Measurements from ENCODE around the gene GNPDA1.

GNPDA1 gene

DNA sequence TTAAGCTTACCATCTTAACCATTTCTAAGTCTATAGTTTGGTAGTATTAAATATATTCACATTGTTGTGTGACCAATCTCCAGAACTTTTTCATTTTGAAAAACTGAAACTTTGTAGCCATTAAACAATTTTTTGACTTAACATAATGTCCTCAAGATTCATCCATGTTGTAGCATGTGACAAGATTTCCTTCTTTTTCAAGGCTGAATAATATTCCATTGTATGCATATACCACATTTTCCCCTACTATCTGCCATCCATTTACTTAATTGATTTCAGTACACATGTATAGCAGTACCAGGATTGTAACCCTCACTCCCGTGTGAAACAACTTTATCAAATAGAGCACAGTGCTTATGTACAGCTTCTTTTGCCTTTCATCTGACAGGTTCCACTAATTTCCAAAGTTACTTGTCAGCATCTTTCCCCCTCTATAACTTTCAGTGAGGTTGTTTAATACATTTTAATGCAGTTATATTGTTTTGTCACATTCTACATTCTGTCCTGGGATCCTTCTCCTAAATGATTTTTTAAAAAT lies 7.4 kb upstream of the GNPDA1 start:
- no peak for DNase-seq

DNA sequence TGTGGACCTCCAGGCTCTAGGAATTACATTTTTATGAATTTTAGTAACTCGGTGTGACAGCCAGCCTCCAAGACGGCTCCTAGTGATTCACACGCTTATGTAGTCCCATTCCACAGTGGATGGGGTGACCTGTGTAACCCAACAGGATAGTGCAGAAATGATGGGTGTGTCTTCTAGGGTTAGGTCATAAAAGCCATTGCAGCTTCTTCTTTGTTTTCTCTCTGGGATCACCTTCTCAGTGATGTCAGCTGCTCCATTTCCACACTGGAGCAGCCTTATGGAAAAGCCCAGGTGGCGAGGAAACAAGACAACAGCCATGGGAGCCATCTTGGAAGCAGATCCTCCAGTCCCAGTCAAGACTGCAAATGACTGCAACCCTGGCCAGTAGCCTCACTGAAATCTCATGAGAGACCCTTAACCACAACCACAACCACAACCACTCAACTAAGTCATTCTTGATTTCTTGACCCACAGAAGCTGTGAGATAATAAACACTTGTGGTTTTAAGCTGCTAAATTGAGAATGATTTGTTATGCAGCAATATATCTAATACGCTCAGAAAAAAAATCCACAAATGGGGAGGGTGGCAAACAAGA lies 5.1 kb upstream of the GNPDA1 start:
- DNase-seq = peak; percentile 43

DNA sequence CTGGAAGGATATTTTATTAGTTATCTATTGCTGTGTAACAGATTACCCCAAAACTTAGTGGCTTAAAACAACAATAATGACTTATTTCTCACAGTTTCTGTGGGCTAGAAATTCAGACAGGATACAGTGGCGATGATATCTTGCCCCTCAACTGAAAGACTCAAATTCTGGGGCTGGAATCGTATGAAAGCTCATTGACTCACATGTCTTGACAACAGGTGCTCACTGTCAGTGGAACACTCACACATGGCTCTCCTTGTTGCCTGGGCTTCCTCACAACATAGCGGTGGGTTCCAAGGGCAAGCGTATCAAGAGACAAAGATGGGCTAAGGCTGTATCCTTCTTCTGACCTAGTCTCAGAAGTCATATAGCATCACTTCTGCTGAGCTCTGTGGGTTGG lies 3.7 kb upstream of the GNPDA1 start:
- peak; percentile 4 for DNase-seq

DNA sequence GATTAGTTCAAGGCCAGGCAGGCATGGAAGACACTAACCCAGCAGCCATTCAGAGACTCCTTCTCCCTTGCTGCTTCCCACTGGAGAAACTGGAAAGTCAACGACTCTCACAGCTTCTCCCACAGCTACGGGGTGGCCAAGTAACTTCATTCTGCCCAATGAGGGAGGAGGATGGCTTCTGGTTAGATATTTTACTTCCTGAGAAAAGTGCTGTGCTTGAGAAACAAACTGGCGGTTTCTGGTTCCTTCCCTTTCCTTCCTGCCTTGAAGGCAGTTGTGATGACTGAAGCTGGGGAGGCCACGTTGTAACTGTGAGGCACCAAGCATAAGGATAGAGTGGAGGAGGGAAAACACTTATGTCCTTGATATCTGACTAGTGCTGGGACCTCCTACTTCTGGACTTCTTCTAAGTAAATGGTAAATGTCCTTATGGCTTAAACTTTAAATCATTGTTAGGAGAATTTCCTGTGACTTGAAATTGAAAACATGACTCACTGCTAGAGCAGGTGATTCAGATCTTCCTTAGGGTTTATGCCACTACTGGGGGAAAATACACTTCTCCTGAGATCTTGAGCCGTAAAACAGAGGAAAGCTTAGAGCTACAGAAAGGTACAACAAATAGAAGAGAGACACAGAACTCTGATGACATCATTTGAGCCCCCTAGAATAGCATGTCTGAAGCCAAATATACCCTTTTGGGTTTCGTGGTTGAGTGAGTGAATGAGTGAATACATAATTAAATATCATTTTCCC lies 3.1 kb upstream of the GNPDA1 start:
- DNase-seq = peak; percentile 86

DNA sequence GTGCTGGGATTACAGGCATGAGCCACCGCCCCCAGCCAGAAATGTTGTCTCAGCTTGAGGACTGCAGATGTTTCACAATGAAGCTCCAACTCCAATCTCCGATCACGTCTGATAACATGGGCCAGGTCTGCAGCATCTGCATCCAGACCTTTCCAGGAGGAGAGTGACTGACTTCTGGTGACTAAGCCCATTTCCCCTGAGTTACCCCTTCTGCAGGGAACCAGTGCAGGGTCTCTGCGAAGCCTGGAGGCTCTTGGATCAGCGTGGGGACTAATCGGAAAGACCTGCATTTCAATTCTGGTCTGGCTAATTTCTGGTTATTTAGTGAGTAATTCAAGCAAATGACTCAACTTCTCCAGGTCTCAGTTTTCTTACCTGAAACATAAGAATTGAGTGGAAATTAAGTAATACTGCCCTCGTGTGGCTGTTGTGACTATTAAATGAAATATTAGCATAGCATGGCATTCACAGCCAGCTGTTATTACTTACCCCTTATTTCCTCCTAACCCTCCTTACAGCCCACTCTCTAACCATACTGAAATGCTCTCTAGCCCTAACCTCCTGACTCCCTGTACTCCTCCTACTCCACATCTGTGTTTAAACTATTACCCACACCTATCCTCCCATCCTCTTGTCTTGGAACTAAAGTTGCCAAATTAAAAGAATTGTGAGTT lies 2.2 kb upstream of the GNPDA1 start:
- peak; percentile 49 for DNase-seq

DNA sequence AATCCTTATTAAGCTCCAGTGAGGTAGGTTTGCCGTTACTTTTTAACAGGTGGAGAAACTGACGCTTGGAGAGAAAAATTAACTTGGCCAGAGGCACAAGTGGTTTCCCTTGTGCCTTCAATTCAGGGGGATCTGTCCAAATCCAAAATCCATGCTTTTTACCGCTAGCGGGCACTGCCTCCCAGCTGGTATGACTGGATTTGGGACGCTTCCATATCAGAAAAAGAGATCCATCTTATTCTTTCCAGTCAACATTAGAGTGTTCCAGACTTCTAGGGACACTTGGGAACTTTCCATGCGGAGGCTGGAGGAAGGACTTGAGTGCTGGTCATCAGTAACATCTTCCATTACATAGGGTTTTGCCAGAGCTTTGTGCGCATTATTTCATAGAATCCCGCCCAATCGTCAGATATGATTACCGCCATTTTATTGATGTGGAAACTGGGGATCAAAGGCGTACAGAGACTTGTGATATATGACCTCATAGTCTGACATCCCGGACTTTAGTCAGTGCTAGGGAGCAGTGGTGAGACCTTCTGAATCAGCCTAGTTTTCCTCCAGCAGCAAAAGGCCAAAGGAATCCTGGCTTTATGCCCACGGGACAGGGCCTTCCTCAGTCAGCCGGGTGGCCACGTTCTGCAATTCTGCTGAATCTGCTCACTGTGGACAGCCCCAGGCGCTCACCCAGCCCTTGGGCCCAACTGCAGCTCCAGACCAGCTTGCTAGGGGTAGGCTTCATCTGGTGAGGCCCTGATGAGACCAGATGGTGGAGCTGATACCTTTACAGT lies 1.1 kb upstream of the GNPDA1 start:
- DNase-seq = no peak

DNA sequence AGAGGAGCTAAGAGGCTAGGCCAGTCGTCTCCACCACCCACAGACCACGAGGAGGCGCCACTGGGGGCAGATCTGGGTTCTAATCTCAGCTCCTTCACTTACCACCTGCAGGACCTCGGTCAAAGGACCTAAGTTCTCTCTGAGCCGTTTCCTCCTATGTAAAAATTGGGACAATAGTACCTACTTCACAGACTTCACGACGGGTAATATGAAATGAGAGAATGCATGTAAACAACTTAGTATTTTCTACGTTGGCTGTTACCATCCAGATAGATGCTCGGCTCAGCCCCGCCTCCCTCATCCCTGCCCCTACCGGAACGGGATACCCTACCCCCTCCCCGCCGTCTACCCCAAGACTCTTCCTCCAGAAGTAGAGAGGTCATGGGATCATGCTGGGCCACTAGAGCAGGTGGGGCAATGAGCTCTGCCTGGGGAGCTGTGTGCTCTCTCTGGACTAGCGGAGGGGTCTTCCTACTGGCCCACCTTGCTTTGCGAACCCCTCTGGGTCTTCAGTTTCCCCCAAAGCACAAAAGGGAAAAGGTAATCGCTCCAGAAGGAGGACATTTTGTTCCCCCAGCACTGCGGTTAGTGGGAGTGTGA lies 541 bp downstream of the GNPDA1 start:
- peak; percentile 24 for DNase-seq

DNA sequence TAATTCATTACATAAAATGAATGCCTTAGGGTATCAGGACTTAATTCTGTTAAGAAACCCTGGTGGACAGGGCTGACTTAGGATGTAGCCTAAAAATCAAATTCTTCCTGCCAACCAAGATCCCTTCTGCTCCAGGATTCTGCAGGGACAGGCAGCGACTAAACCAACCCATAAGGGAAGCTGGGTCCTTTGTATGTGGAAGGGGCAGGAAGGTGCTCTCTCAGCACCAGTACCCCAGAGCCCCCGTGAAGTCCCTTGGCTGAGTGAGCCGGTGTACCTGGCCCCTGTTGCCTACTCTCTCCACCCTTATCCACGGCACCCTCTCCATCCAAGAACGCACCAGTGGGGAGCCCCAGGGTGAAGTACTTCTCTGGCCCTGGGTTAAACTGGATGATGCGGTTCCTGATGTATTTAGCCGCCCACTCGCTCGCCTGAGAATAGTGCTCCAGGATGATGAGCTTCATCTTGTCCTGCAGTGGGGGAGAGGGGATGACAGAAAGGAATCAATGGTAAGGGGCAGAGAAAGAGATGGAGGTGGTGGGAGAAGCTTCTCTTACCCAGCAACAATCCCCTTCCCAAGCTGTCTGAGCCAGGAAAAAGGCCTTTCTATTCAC lies 1.1 kb downstream of the GNPDA1 start:
- no peak for DNase-seq

DNA sequence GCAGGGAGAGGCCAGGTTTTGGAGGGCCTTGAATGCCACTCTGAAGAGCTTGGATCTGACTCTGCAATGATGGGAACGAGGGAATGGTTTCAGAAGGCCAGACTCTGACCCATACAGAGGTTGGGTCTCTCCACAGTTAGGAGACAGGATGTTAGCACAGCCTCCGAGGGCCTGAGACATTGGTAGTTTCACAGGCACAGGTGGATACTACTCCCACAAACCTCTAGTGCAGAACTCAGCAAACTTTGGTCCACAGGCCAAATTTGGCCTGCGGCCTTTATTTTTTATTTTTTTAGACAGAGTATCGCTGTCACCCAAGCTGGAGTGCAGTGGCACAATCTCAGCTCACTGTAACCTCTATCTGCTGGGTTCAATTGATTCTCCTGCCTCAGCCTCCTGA lies 2.9 kb downstream of the GNPDA1 start:
- no peak for DNase-seq

DNA sequence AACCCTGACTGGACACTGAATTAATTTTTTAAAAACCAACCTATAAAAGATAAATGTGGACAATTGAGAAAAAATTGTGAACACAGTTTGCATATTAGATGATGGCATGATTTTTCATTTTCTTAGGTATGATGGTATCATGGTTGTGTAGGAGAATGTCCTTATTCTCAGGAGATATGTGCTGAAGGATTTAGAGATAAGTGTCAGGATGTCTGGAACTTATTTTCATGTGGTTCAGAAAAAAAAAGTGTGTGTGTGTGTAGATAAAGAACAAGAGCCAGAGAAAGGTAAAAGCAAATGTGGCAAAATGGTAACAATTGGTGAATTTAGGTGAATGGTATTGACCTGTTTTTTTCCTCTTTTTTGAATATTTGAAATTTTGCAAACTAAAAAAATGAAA lies 4.0 kb downstream of the GNPDA1 start:
- no peak for DNase-seq

DNA sequence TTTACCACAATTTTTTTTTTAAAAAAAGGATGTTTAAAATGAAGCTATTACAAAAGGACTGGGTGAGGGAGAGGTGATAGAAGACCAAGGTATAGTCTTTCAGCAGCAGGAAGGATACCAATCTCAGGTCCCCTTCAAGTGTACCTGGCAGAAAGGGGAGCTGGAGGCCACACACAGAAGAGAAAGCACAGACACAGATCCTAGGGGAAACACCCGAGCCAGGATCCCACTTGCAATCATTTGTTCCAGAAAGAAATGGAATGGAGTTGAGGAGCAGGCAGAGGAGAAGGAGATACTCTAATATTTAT lies 5.6 kb downstream of the GNPDA1 start:
- DNase-seq = no peak

DNA sequence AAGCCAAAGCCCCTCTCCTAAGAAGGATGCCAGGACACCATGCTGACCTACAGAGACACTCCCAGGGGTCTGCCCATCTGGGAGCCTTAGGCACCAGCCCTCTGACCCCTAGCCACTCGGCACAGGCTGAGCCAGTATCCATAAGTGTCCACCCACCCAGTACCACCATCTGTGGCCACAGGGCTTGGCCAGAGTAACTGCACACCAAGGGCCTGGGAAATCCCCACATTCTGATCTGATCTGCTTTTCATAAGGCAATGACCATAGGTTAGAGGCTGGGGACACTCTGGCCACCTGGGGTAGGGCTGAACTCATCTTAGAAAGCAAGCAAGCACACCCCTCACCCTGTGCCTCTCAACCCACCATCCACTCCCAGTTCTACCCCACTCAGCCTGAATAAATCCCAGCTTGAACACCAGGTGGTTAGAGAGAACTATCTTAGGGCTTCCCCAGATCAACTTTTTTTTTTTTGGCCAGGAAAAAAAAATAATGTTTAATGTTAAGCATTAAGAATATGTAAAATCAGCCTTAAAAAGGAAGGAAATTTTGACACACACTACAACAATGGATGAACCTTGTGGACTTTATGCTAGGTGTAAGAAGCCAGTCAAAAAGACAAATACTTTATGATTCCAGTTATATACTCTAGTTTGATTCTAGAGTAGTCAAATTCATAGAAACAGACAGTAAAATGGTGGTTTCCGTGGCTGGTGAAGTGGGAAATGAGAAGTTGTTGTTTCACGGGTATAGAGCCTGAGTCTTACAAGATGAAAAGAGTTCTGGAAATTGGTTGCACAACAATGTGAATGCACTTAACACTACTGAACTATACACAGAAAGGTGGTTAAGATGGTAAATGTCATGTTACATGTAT lies 6.2 kb downstream of the GNPDA1 start:
- peak; percentile 6 for DNase-seq

DNA sequence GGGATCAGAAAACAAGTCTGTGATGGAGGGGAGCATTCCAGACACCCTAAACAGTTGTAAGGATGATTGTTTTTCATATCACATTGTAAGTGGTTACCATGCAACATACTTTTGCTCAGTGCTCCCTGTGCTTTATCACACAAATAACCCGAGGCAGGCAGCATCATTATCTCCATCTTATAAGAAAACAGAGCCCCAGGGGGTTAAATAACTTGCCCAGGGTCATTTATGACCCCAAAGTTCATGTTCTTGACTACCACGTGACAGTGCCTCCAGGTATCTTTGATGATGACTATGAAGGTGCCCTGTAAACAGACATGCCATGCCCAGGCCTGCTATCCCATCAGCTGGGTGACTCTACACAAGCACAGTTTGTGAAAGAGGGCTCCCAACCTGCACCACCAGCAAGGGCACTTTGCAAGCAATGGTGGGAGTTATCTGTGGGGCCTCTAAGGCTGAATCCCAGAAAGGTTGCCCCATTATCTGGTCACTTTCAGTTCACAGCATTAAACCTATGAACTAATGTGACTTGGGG lies 9.5 kb downstream of the GNPDA1 start:
- no peak for DNase-seq

DNA sequence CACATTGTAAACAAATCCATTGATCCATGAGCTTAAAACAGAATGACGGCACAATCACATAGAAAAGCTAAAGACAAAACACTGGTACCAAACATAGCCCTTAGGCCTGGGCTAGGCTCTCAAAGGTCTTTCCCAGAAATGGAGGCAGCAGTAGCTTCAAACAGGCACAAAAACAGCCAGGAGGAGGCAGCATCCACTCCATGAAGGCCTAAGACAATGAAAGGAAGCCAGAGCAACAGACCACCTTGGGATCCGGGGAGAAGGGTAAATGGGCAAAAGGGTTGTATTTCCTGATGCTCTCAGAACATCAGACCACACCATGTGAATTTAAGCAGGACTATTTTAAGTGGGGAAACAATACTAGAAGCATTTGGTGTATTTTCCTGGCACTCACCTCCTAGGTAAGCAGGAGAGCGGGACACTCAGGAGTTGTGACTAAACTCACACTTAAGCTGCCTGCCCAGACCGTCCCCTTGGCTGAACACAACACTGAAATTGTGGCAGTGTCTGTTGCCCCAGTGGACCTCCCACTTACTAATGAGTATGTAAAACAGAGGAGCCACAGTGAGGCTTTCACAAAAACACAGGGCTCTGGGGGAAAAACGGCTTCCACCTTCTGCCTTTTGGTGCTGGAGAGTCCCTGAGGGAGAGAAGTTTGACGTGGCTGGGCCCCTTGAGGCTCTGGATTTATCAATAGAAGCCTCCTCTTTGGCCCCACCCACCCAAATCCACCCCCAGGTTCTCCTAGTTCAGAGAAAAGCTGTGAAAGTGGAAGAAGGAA lies 11.9 kb downstream of the GNPDA1 start:
- DNase-seq = no peak

DNA sequence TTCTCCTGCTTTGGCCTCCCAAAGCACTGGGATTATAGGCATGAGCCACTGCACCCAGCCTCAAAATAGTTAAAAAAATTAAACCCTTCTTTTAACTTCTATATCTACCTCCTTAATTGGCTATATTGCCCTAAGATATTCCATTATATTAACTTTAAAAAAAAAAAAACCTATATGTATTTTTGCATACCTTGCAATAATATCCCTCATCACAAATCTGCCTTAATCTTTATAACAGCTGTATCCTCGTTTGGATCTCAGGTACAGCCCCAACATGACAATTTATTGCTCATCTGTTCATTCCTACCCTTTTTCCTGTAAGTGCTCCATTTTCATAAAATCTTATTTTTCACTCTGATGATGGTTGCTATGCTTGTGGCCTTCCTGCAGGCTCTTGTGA lies 12.7 kb downstream of the GNPDA1 start:
- no peak for DNase-seq

DNA sequence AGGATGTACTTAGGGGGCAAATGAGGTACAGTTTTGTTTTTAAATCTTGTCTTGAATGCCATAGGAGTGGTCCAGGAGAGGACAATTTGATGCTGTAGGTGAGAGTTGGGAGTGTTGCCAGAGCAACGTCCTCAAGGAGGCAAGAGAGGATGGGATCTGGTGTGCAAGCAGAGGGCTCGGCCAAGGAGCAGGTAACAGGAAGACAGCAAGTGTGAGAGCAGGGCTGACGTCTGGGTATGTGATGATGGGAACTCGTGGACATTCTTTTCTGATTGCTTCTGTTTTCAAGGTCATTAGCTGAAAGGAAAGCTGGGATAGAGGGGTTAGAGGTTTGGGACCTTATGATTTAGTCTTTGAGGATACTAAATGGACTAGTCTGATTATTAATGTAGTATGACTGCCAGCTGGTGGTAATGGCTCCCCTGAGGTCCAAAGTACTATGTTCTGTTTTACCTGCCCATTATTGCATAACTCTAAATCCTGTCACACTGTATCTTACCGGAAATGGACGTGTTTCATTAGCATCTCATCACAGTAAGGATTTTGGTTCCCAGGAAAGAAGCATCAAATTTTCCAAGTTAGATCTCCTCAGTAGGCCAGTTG lies 15.4 kb downstream of the GNPDA1 start:
- no peak for DNase-seq

DNA sequence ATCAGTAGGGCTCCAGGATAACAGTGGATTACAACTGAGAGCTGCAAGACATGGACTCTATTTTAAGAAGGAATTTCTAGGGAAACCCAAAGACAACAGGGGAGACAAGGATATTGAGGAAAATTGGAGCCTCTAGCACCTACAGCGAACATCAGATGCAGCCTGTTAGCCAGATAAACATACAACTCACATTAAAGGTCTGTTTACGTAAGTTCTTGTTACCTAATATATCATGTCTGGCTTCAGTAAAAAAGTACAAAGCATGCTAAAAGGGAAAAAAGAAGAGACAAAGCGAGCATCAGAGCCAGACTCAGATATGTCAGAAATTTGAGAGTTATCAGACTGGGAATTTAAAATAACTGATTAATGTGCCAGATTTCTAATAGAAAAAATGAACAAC lies 17.2 kb downstream of the GNPDA1 start:
- DNase-seq = no peak

DNA sequence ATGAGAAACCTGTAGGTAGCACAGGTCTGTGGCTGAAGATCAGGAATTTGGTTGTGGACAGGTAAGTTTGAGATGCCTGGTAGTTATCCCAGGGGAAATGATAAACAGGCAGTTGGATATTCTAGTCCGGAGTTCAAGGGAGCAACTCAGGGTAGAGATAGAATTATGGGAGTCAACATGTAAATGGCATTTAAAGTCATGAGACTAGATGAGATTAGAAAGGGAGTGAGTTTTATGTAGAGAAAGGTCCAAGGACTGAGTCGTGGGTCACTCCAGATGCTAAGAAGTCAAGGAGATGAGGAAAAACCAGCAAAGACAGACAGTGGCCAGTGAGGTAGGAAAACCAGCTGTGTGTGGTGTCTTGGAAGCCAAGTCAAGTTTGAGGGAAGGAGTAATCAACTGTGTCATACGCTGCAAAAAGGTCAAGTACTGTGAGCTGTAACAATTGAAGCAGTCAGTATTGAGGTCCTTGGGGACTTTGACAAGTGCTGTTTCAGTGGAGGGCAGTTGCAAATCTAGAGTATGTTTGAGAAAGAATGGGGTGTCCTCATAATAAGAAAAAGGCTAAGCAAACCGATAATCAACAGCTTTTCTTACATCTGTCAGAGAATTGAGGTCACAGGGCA lies 18.2 kb downstream of the GNPDA1 start:
- DNase-seq = no peak

DNA sequence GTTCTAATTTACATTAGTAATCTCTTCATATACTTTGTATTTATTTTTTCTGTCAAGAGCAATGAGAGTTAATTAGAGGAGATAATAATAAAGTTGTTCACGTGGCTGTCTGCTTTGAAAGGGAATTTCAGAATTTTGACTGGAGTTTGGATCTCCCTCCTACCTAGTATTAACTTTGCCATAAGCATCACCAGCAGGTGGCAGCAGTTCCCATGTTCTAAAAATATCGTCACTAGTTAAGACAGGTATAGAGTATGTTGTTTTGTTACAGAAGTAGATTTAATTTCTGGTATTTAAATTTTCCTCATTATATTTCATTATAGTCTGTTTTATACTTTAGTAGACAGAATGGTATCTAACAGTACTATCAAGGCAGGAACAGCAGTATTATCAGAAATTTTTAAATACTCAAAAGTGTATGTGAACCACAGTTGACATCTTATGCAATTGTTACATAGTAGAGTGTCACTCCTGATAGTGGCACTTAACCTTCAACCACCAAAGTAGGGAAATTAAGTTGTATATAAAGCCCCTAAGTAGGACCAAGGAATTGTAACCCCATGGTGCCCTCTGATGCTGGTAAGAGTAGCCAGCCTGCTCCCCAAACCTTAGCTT lies 20.4 kb downstream of the GNPDA1 start:
- peak; percentile 9 for DNase-seq
